ENCODE measurements around the gene ATXN1.
A peak's percentile ranks its signal among the peaks of the same experiment; 100 is the strongest.

DNA sequence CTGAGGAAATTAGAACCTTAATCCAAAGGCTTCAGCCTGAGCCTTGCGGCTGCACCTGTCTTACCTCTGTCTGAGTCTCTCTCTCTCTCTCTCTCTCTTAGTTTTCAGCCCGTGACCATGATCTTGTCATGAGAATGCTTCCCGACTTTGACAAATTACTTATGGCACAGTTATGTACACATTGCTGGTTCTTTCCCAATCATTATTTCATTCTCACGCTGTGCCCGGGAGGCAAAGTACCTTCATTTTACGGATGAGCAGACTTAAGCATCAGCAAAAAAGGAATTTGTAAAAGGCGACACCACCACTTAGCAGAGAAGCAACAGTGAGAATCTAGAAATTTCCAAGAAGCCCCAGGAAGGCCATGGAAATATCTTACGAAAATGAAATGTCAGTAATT lies 468.3 kb downstream of the ATXN1 start:
- peak; percentile 47 for TF ChIP-seq EZH2 (IDR thresholded peaks at IDR 0.05; ENCODE audit: low read length)
- no peak for TF ChIP-seq CTCF (optimal IDR thresholded peaks at IDR 0.05 in 1 of 3, IDR thresholded peaks at IDR 0.05 in 1 of 3, conservative IDR thresholded peaks at IDR 0.05 in 1 of 3; ENCODE audit: extremely low read depth in 1 of 3, insufficient read depth in 2 of 3, low read length in 3 of 3)

Data from keratinocyte (primary cell).